H9 (cell line): ENCODE data around the gene RAB1A. TPM values are rescaled to one million over a fixed set of nuclear protein-coding genes. Genes with fewer than 3 reads are reported as not detected.

Experiments
- DNase-seq: peaks from one replicate; pipeline ENCODE4 v3.0.0-alpha.2; 2017
- H2AFZ ChIP-seq: one replicate; pipeline ENCODE4 v1.6.1; 2013; ENCODE audit warnings: mild to moderate bottlenecking, low read length, control low read depth, moderate library complexity
- H2AK5ac ChIP-seq: 2 replicates; pipeline ENCODE4 v1.6.1; 2013; ENCODE audit warnings: low read length, control low read depth, mixed read lengths; ENCODE audit not compliant: insufficient read length
- H2BK120ac ChIP-seq: one replicate; pipeline ENCODE4 v1.6.1; 2013; ENCODE audit warnings: low read depth, mild to moderate bottlenecking, low read length, control low read depth, inconsistent platforms; ENCODE audit not compliant: poor library complexity, severe bottlenecking
- H2BK12ac ChIP-seq: 2 replicates; pipeline ENCODE4 v1.6.1; 2013; ENCODE audit warnings: low read length, control low read depth, mixed read lengths, low read depth; ENCODE audit not compliant: insufficient read length
- H2BK15ac ChIP-seq: 2 replicates; pipeline ENCODE4 v1.6.1; 2013; ENCODE audit warnings: low read depth, low read length, control low read depth
- H2BK20ac ChIP-seq: one replicate; pipeline ENCODE4 v1.6.1; 2013; ENCODE audit warnings: low read depth, mild to moderate bottlenecking, low read length, control low read depth, inconsistent platforms; ENCODE audit not compliant: poor library complexity, severe bottlenecking
- H2BK5ac ChIP-seq: 2 replicates; pipeline ENCODE4 v1.6.1; 2013; ENCODE audit warnings: low read length, control low read depth, mixed read lengths; ENCODE audit not compliant: insufficient read length
- H3K14ac ChIP-seq: 2 replicates; pipeline ENCODE4 v1.6.1; 2013; ENCODE audit warnings: low read length, control low read depth; ENCODE audit not compliant: insufficient read depth
- H3K18ac ChIP-seq: 2 replicates; pipeline ENCODE4 v1.6.1; 2013; ENCODE audit warnings: low read depth, mild to moderate bottlenecking, mixed read lengths, low read length, control low read depth; ENCODE audit not compliant: insufficient read length
- H3K23ac ChIP-seq: 2 replicates; pipeline ENCODE4 v1.6.1; 2013; ENCODE audit warnings: low read length, control low read depth, mixed read lengths, low read depth; ENCODE audit not compliant: insufficient read length
- H3K23me2 ChIP-seq: 2 replicates; pipeline ENCODE4 v1.6.1; 2013; ENCODE audit warnings: low read depth, mild to moderate bottlenecking, mixed read lengths, low read length, control low read depth; ENCODE audit not compliant: insufficient read length, poor library complexity, severe bottlenecking
- H3K27ac ChIP-seq: 2 replicates; pipeline ENCODE4 v1.5.1; 2013; ENCODE audit warnings: low read length, control low read depth, mixed read lengths, low read depth; ENCODE audit not compliant: insufficient read length
- H3K27me3 ChIP-seq: 2 replicates; pipeline ENCODE4 v1.6.1; 2013; ENCODE audit warnings: low read length, control low read depth, inconsistent platforms; ENCODE audit not compliant: insufficient read depth
- H3K4ac ChIP-seq: 2 replicates; pipeline ENCODE4 v1.6.1; 2013; ENCODE audit warnings: low read depth, mild to moderate bottlenecking, control low read depth, inconsistent platforms, low read length, moderate library complexity
- H3K4me1 ChIP-seq: 2 replicates; pipeline ENCODE4 v1.6.1; 2013; ENCODE audit warnings: low read length, control low read depth, inconsistent platforms; ENCODE audit not compliant: insufficient read depth
- H3K4me2 ChIP-seq: 2 replicates; pipeline ENCODE4 v1.6.1; 2013; ENCODE audit warnings: low read length, control low read depth, mixed read lengths; ENCODE audit not compliant: insufficient read length, insufficient read depth
- H3K56ac ChIP-seq: 2 replicates; pipeline ENCODE4 v1.6.1; 2013; ENCODE audit warnings: low read depth, mild to moderate bottlenecking, mixed read lengths, low read length, control low read depth; ENCODE audit not compliant: insufficient read length
- H3K79me1 ChIP-seq: 2 replicates; pipeline ENCODE4 v1.6.1; 2013; ENCODE audit warnings: low read depth, mild to moderate bottlenecking, moderate library complexity, low read length, control low read depth, inconsistent platforms; ENCODE audit not compliant: insufficient read depth, poor library complexity, severe bottlenecking
- H3K79me2 ChIP-seq: 2 replicates; pipeline ENCODE4 v1.6.1; 2013; ENCODE audit warnings: low read length, control low read depth, inconsistent platforms; ENCODE audit not compliant: insufficient read depth
- H3K9ac ChIP-seq: 2 replicates; pipeline ENCODE4 v1.6.1; 2013; ENCODE audit warnings: low read length, control low read depth, mixed read lengths; ENCODE audit not compliant: insufficient read length; ENCODE audit errors: extremely low read depth
- H3K9me3 ChIP-seq: one replicate; pipeline ENCODE4 v1.6.1; 2013; ENCODE audit warnings: low read depth, low read length, inconsistent platforms; ENCODE audit not compliant: control insufficient read depth
- H3T11ph ChIP-seq: one replicate; pipeline ENCODE4 v1.6.1; 2013; ENCODE audit warnings: mild to moderate bottlenecking, low read length, control low read depth, inconsistent platforms
- H4K20me1 ChIP-seq: one replicate; pipeline ENCODE4 v1.6.1; 2013; ENCODE audit not compliant: control insufficient read depth, insufficient read length, insufficient read depth
- H4K5ac ChIP-seq: 2 replicates; pipeline ENCODE4 v1.6.1; 2013; ENCODE audit warnings: low read depth, mild to moderate bottlenecking, mixed read lengths, low read length, control low read depth; ENCODE audit not compliant: insufficient read length
- H4K8ac ChIP-seq: replicated peaks from 2 replicates; pipeline ENCODE4 v1.6.1; 2013; ENCODE audit warnings: low read length, control low read depth, mixed read lengths, low read depth; ENCODE audit not compliant: insufficient read length
- H4K91ac ChIP-seq: 2 replicates; pipeline ENCODE4 v1.6.1; 2013; ENCODE audit warnings: low read depth, mild to moderate bottlenecking, moderate library complexity, mixed read lengths, low read length, control low read depth; ENCODE audit not compliant: insufficient read length
- H3K27ac Mint-ChIP-seq, 3 experiments: 2 replicates in 2 of 3; 3 replicates in 1 of 3; pipeline ENCODE4 v1.8.0; 2020 to 2021; ENCODE audit warnings: mixed read lengths in 3 of 3, mild to moderate bottlenecking in 1 of 3, moderate library complexity in 1 of 3
- H3K27me3 Mint-ChIP-seq: 2 replicates; pipeline ENCODE4 v1.8.0; 2021; ENCODE audit warnings: low read depth, mild to moderate bottlenecking, moderate library complexity, mixed read lengths
- H3K36me3 Mint-ChIP-seq, 3 experiments: 2 replicates in 2 of 3; 3 replicates in 1 of 3; pipeline ENCODE4 v1.8.0; 2020 to 2021; ENCODE audit warnings: low read depth in 3 of 3, mixed read lengths in 3 of 3; ENCODE audit not compliant: insufficient read depth in 1 of 3
- H3K4me1 Mint-ChIP-seq, 2 experiments: 2 replicates each; pipeline ENCODE4 v1.8.0; 2020; ENCODE audit warnings: mixed read lengths in 2 of 2
- H3K4me3 Mint-ChIP-seq, 2 experiments: 2 replicates in 1 of 2; 3 replicates in 1 of 2; pipeline ENCODE4 v1.8.0; 2020 to 2021; ENCODE audit warnings: mild to moderate bottlenecking in 2 of 2, mixed read lengths in 2 of 2, moderate library complexity in 1 of 2
- H3K9me3 Mint-ChIP-seq, 2 experiments: 2 replicates in 1 of 2; 3 replicates in 1 of 2; pipeline ENCODE4 v1.8.0; 2020; ENCODE audit warnings: mild to moderate bottlenecking in 2 of 2, mixed read lengths in 2 of 2, moderate library complexity in 1 of 2
- WGBS: extraction: QIAGEN DNeasy Blood & Tissue Kit; methylation state at CpG from one replicate; pipeline ENCODE4 v1.1.7; 2013; ENCODE audit warnings: missing lambda C conversion rate, low lambda C conversion rate, mixed read lengths; ENCODE audit not compliant: insufficient read length; ENCODE audit errors: extremely low coverage; 5-methylcytosine and 5-hydroxymethylcytosine counted together
- total RNA-seq: library from RNA; stranded (reverse); gene quantifications from 2 replicates; pipeline ENCODE4 v1.2.1, GENCODE V29; 2021
- TF ChIP-seq, protein P1 (sequence below): fragments of 200-600 bp; sonication (generic); conservative IDR thresholded peaks from 3 replicates; pipeline ENCODE4 v1.8.0; 2021; ENCODE audit warnings: antibody characterized with exemption, mild to moderate bottlenecking

Gene RAB1A
- total RNA-seq, 1 experiment from 2014 or later = 112 TPM

DNA sequence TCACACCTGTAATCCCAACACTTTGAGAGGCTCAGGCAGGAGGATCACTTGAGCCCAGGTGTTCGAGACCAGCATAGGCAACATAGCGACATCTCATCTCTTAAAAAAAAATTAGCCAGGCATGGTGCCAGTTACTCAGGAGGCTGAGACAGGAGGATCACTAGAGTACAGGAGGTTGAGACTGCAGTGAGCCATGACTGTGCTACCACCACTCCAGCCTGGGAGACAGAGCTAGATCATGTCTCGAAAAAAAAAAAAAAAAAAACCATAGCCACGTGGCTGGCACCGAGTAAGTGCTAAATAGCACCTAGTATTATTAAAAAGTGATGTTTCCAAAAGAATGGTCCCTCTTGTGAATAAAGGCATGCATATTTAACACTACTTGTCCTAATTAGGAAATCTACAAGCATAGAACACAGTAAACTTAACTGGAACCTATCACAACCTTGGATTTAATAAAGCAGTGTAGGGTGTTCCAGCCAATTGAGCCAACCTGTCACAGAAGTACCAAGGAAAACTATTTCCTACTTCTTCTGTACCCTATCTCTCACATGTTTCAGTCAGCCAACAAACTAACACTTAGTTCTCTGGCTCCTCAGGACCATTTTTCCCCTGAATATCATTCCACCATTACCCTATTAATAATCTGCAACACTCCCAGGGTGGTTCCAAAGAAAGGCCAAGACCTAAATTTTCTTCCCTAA is 8.8 kb downstream of the RAB1A start:
- no peak overlapping the region for H4K8ac ChIP-seq
- peaks cover 11% of the 10 kb centered on the region for H3K79me1 ChIP-seq
- no peak overlapping the region for H2AK5ac ChIP-seq
- no peak overlapping the region for H2BK12ac ChIP-seq
- H3K4me1 ChIP-seq = no peaks in the 10 kb centered on the region
- H3K27ac ChIP-seq = no peak overlapping the region
- H2BK20ac ChIP-seq = no peak overlapping the region
- H3K56ac ChIP-seq = no peak overlapping the region
- H3K9me3 ChIP-seq = no peaks in the 10 kb centered on the region
- H3K9ac ChIP-seq = no peak overlapping the region
- H2AFZ ChIP-seq = no peak overlapping the region
- no CpG with 5 or more reads among the region's 5 CpGs for WGBS
- H3K27me3 ChIP-seq = no peaks in the 10 kb centered on the region
- H3K14ac ChIP-seq = no peak overlapping the region
- Mint-ChIP-seq H3K27ac (0 out of 7 replicates have a peak overlapping the region, but pooled peaks of 1 of the 3 experiments have one; percentile 36), H3K4me3 (no peak overlapping the region), H3K4me1 (peaks cover 8 to 17% of the 10 kb centered on the region in 2 experiments; a peak in 3 of 4 replicates), H3K36me3 (peaks cover 0 to 7% (median 0%) of the 10 kb centered on the region in 3 experiments; a peak in 4 of 7 replicates), H3K27me3 (no peaks in the 10 kb centered on the region), H3K9me3 (no peaks in the 10 kb centered on the region)
- H4K20me1 ChIP-seq = no peaks in the 10 kb centered on the region
- peaks cover 41% of the 10 kb centered on the region for H3K79me2 ChIP-seq
- H4K5ac ChIP-seq = no peak overlapping the region
- TF ChIP-seq, protein P1, sequence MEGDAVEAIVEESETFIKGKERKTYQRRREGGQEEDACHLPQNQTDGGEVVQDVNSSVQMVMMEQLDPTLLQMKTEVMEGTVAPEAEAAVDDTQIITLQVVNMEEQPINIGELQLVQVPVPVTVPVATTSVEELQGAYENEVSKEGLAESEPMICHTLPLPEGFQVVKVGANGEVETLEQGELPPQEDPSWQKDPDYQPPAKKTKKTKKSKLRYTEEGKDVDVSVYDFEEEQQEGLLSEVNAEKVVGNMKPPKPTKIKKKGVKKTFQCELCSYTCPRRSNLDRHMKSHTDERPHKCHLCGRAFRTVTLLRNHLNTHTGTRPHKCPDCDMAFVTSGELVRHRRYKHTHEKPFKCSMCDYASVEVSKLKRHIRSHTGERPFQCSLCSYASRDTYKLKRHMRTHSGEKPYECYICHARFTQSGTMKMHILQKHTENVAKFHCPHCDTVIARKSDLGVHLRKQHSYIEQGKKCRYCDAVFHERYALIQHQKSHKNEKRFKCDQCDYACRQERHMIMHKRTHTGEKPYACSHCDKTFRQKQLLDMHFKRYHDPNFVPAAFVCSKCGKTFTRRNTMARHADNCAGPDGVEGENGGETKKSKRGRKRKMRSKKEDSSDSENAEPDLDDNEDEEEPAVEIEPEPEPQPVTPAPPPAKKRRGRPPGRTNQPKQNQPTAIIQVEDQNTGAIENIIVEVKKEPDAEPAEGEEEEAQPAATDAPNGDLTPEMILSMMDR = no peak
- H3K23ac ChIP-seq = no peak overlapping the region
- DNase-seq = no peak
- no peak overlapping the region for H3T11ph ChIP-seq
- no peak overlapping the region for H3K4me2 ChIP-seq
- H4K91ac ChIP-seq = no peak overlapping the region
- no peak overlapping the region for H3K18ac ChIP-seq
- H3K23me2 ChIP-seq = no peaks in the 10 kb centered on the region
- H3K4ac ChIP-seq = no peak overlapping the region
- H2BK5ac ChIP-seq = no peak overlapping the region
- H2BK120ac ChIP-seq = no peak overlapping the region
- H2BK15ac ChIP-seq = no peak overlapping the region
